ENCODE measurements around the gene RPN1.

DNA sequence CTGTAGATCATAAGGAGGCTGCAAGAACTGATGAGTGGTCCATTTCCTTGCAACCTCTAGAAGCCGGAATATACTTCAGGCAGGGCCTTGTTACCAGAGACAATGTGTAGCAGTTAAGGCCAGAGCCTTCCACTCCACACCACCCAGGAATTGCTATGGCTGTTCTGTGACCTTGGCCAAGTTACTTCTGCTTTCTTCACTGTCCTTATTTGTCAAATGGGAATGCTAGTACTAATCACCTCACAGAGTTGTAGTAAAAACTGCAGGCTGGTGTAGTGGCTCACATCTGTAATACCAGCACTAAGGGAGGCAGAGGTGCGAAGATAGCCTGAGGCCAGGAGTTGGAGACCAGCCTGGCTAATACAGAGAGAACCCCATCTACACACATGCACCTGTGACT is 28.7 kb upstream of the RPN1 start:
- TF ChIP-seq, protein P1, sequence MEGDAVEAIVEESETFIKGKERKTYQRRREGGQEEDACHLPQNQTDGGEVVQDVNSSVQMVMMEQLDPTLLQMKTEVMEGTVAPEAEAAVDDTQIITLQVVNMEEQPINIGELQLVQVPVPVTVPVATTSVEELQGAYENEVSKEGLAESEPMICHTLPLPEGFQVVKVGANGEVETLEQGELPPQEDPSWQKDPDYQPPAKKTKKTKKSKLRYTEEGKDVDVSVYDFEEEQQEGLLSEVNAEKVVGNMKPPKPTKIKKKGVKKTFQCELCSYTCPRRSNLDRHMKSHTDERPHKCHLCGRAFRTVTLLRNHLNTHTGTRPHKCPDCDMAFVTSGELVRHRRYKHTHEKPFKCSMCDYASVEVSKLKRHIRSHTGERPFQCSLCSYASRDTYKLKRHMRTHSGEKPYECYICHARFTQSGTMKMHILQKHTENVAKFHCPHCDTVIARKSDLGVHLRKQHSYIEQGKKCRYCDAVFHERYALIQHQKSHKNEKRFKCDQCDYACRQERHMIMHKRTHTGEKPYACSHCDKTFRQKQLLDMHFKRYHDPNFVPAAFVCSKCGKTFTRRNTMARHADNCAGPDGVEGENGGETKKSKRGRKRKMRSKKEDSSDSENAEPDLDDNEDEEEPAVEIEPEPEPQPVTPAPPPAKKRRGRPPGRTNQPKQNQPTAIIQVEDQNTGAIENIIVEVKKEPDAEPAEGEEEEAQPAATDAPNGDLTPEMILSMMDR (IDR thresholded peaks at IDR 0.05): no peak
- TF ChIP-seq POLR2A (IDR thresholded peaks at IDR 0.05): no peak
